GM18517 (cell line): ENCODE measurements around the gene TAS2R20.
"Not testable (repeated sequence)": the region's sequence is repeated elsewhere in the genome, so short reads cannot be mapped to it uniquely, and the experiment has no call there.

Experiments
- ATAC-seq: cut with Tn5 transposase; IDR thresholded peaks from one replicate; pipeline ENCODE4 v1.9.1; 2021; ENCODE audit warnings: mild to moderate bottlenecking, moderate library complexity; ENCODE audit not compliant: unreplicated experiment

TAS2R20 gene

GRCh38 chr12:10998204-10998603 is at the start of gene TAS2R20:
TSS of gene TAS2R20 (minus strand) at chr12:10998304. CDS start at chr12:10997875, 429 bp downstream.
- no peak for ATAC-seq

- ATAC-seq: not testable (repeated sequence)
Observed at GRCh38 chr12:11041366-11041765, 43.3 kb upstream of the TAS2R20 start.

GRCh38 chr12:11040162-11040561 is 42.1 kb upstream of the TAS2R20 start:
- ATAC-seq: no peak

GRCh38 chr12:11039171-11039570 is 41.1 kb upstream of the TAS2R20 start:
- no peak for ATAC-seq

GRCh38 chr12:11033959-11034358 is 35.9 kb upstream of the TAS2R20 start:
- ATAC-seq: not testable (repeated sequence)

GRCh38 chr12:11031307-11031706 is 33.2 kb upstream of the TAS2R20 start, which contains the start of gene TAS2R31:
TSS of gene TAS2R31 (minus strand) at chr12:11031407. CDS start at chr12:11031335, 72 bp downstream.
- ATAC-seq: no peak

- no peak for ATAC-seq
Observed at GRCh38 chr12:11026118-11026517, 28.0 kb upstream of the TAS2R20 start.

- no peak for ATAC-seq
Observed at GRCh38 chr12:11023387-11023786, 25.3 kb upstream of the TAS2R20 start.

- ATAC-seq: no peak
Observed at GRCh38 chr12:11022520-11022919, 24.4 kb upstream of the TAS2R20 start, which contains the start of gene TAS2R19. TSS of gene TAS2R19 (minus strand) at chr12:11022620. CDS start at chr12:11022571, 49 bp downstream.

- ATAC-seq: no peak
Observed at GRCh38 chr12:11016937-11017336, 18.8 kb upstream of the TAS2R20 start.

- ATAC-seq: no peak
Observed at GRCh38 chr12:11015775-11016430, 17.8 kb upstream of the TAS2R20 start.

- no peak for ATAC-seq
Observed at GRCh38 chr12:11014234-11014633, 16.1 kb upstream of the TAS2R20 start.

GRCh38 chr12:11007608-11008007 is 9.5 kb upstream of the TAS2R20 start:
- ATAC-seq: no peak

GRCh38 chr12:10994307-10994706 is 3.8 kb downstream of the TAS2R20 start:
- no peak for ATAC-seq

- no peak for ATAC-seq
Observed at GRCh38 chr12:10989107-10989506, 9.0 kb downstream of the TAS2R20 start.

- no peak for ATAC-seq
Observed at GRCh38 chr12:10986812-10987211, 11.3 kb downstream of the TAS2R20 start, which contains the start of gene TAS2R50. TSS of gene TAS2R50 (minus strand) at chr12:10986912. CDS start at chr12:10986860, 52 bp downstream.

GRCh38 chr12:10982244-10982643 is 15.9 kb downstream of the TAS2R20 start:
- no peak for ATAC-seq

GRCh38 chr12:10974965-10975364 is 23.1 kb downstream of the TAS2R20 start:
- no peak for ATAC-seq

GRCh38 chr12:10968765-10969456 is 29.2 kb downstream of the TAS2R20 start:
- no peak for ATAC-seq

GRCh38 chr12:10967409-10967808 is 30.7 kb downstream of the TAS2R20 start:
- no peak for ATAC-seq

GRCh38 chr12:10966314-10966713 is 31.8 kb downstream of the TAS2R20 start:
- no peak for ATAC-seq

GRCh38 chr12:10965476-10965875 is 32.6 kb downstream of the TAS2R20 start:
- ATAC-seq: no peak
